ENCODE results near the gene DNAJC5G.

DNA sequence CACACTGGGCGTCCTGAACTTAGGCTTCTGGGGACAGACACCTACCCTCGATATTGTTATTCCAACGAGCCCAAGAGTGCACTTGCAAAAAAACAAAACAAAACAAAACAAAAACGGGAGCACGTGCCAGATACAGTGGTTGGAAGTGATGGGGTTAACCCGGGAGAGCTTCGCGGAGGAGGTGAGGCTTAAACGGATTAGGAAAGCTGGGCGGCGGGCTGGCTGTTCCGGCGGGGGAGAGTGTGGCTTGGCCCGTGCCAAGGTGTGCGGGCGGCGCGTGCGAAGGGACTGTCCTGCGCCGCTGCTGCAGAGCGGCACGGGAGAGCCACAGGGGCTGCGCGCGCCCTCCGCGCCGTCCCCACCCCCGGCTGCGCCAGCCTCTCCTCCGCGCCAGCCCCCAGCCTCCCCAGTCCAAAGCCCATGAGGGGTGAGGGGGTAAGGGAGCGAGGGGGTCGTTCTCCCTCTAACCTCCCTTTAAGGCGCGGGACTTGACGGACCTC is 10.9 kb upstream of the DNAJC5G start:
- TF ChIP-seq, protein P1, sequence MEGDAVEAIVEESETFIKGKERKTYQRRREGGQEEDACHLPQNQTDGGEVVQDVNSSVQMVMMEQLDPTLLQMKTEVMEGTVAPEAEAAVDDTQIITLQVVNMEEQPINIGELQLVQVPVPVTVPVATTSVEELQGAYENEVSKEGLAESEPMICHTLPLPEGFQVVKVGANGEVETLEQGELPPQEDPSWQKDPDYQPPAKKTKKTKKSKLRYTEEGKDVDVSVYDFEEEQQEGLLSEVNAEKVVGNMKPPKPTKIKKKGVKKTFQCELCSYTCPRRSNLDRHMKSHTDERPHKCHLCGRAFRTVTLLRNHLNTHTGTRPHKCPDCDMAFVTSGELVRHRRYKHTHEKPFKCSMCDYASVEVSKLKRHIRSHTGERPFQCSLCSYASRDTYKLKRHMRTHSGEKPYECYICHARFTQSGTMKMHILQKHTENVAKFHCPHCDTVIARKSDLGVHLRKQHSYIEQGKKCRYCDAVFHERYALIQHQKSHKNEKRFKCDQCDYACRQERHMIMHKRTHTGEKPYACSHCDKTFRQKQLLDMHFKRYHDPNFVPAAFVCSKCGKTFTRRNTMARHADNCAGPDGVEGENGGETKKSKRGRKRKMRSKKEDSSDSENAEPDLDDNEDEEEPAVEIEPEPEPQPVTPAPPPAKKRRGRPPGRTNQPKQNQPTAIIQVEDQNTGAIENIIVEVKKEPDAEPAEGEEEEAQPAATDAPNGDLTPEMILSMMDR (IDR thresholded peaks at IDR 0.05): no peak
- TF ChIP-seq EZH2 (IDR thresholded peaks at IDR 0.05): peak; percentile 82

Measured in neural progenitor cell (in vitro differentiated cells).